Fibroblast of skin of abdomen (primary cell): Measurements from ENCODE around the gene MAX.
A peak's percentile ranks its signal among the peaks of the same experiment; 100 is the strongest.
"Not testable (repeated sequence)": the region's sequence is repeated elsewhere in the genome, so short reads cannot be mapped to it uniquely, and the experiment has no call there.

Source experiments
- DNase-seq: peaks from one replicate; pipeline ENCODE4 v3.0.0-alpha.2; 2013

The MAX gene

DNA sequence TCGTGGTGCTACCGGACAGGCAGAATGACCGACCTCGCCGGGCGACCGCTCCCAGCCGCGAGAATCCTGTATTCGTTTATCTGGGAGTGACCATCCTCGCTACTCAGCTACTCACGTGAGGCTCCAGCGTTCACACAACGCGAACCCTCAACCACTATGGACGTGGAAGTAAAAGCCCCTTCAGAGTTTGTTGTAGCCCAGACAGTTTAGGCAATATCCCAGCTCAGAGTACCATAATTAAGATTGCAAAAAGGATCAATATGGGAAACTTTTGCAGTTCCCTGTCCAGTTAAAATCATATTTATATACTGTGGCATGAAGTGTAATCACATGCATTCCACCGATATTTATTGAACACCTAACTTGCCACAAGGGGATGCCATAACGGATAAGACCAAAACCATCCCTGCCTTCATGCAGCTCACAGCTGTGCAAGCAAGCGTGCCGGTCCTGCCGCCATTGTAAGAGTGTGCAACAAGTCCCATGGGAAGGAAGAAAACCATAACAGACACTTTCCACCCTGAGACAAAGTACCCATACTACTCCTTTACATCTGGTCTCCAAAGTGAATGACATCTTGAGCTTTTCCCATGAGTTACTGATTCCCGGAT, 938 bp upstream of the MAX start:
- DNase-seq: peak; percentile 32

GRCh38 chr14:65101631-65102440, 481 bp downstream of the MAX start:
- no peak for DNase-seq

DNA sequence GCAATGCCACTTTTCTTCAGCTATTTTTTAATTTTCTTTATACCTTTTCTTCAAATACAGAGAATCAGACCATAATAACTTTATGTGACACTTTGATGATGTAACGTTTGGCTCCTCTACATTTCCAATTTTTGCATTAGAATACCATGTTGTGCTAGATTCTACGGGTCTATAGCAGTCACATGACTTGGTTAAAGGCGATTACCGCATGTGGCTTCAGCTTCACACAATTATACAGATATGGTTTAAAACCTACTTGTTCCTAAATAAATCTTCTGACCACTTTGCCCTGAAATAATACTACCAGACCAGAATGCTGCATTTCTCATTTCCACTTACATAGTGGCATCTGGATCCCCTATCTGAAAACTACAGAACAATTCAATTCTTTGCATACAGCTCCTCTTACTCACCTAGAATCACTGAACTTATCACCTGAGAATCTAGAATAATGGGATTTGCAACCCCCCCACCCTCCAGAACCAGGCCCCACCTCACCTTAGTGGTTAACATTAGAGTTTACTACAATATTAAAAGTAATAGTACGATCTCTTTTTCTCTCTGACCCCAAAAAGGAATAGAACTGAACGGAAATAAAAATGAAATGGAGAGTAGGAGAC, 1.3 kb downstream of the MAX start:
- no peak for DNase-seq

DNA sequence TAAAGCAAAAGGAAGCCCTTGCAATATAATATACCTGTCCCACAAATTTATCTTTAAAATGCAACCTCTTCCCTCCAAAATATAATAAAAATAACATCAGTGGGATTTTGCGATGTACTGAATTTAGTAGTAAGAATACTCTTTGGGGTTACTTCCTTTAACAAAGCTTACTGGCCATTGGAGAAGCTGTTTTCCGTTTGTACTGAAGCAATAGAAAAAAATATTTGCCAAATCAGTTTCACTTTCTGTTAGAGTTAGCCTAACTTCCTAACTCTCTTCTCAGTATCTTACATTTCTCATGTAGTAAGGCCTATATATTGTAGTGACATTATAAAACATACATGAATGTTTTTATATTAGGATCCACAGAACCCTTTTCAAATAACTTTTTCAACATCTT, 3.7 kb downstream of the MAX start:
- DNase-seq: no peak

- peak; percentile 65 for DNase-seq
Measured at GRCh38 chr14:65096323-65097089, 5.8 kb downstream of the MAX start.

DNA sequence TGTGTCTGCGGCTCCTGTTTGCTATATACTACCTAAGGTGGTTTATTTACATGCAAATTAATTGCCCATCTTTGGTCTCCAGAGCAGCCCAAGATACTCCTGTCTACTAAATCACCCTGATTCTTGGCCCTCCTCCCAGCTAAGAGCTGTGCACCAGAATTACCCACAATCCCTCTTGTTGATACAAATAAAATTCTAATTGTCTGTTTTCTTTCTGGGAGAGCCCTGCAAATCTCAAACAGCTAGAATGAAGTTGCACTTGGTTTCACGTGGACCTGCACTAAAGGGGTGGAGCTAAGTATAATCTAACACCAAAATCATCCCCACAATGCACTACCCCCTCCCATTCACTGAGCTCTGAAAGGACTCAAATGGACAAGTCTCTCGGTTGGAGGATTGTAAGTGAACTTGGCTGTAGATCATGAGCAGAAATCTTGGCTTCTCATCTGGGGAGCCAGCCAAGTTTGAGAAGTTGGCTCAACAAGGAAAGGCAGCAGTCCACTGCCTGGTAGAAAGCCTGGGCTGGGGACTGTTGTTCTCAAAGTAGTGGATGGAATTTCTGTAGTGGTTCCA, 6.6 kb downstream of the MAX start:
- DNase-seq: peak; percentile 71

GRCh38 chr14:65092349-65092748, 10.0 kb downstream of the MAX start:
- DNase-seq: no peak

DNA sequence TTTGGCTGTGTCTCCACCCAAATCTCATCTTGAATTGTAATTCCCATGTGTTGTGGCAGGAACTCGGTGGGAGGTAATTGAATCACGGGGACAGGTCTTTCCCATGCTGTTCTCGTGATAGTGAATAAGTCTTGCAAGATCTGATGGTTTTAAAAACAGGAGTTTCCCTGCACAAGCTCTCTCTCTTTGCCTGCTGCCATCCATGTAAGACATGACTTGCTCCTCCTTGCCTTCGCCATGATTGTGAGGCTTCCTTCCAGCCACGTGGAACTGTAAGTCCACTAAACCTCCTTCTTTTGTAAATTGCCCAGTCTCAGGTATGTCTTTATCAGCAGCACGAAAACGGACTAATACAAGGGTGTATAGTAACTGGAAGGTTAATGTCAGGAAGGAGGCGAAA, 14.5 kb downstream of the MAX start:
- DNase-seq: not testable (repeated sequence)

GRCh38 chr14:65086686-65087085, 15.6 kb downstream of the MAX start:
- DNase-seq: not testable (repeated sequence)

DNA sequence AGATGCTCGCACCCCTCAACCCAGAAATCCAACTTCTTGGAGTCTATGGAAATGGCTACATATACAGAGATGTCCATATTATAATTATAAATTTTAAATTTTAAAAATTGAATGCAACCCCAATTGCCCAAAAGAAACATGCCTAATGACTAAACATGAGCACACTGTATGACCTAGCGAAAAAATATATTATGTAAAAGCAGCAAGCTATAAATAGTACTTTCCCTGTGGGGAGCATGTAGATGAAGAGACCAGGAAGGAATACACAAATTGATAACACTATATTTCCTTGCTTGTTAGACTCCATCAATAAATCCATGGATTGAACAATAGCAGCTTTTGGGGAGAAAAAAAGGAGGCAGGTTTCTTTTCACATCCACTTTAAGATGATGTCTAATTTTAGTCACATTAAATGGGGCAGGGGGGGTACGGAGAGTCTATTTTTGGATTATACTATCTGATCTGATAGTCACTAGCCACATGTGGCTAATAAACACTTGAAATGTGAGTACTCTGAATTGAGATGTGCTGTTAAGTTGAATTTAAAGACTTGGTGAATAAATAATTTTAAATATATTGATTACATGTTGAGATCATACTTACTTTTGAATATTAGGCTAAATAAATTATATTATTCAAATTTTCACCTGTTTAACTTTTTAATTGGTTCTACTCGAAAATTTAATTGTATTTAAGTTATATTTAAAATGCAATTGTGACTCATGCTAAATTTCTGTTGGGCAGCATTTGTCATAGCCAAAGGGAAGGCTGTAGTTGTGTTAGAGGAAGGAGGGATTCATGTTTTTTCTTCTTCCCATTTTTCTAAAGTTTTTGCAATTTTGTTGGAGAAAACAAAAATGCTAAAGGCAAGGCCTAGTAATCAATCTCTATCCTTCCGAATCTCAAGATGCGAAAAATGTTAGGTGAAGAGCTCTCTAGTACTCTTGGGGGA, 17.5 kb downstream of the MAX start:
- DNase-seq: no peak

DNA sequence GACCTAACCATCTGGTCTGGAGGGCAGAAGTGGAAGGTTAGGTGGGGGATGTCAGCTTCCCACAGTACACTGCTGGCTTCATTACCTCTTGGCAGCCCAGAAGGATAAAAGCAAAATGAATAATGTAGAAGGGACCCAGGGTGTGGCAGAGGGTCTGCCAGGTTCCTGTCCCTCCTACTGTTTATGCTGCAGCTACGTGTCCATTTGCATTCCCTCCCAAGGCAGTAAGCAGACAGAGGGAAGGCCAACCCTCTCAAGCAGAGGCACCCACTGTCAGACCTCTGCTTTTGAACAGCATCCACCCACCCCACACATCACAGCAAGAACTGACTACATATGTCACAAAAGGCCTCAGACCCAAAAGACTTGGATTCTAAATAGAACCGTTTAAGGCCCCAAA, 19.4 kb downstream of the MAX start:
- no peak for DNase-seq

- DNase-seq: no peak
Measured at GRCh38 chr14:65080960-65081747, 21.2 kb downstream of the MAX start.

DNA sequence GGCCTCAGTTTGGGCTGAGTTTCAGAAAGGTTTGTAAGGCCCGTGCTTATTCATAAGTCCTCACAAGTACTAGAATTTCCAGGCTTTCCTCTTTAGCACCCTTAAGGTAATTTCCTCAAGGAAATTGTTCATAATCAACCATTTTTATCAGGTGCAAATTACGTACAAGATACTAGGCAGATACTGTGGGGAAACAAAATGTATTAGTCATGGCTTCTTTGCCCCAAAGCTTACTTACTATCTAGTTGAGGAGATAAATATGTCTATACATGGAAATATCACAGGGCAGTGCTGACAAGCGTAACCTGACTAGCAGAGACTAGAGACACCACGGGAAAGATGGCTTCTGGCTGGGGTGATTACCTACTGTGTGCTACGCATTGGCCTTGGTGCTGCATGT, 22.5 kb downstream of the MAX start:
- no peak for DNase-seq

DNA sequence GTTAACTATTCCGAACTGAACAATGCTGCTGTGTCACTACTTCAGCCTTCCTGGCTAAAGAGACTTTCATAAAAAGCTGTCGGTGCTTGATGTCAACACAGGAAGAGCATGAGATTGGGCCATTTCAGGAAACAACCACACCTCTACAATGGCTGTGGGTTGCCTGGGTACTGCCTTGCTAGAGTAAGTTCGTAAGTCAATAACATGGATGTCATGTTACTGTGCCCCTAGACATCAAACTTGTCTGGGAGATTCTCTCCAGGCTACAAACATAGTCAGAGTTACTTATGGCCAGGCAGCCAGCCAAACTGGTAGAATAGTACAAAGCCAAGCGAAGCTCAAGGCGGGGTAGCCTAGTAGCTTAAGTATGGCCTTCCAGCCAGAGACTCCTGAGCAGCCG, 23.1 kb downstream of the MAX start:
- DNase-seq: no peak

- DNase-seq: no peak
Measured at GRCh38 chr14:65077318-65077717, 25.0 kb downstream of the MAX start.

- DNase-seq: no peak
Measured at GRCh38 chr14:65075628-65076325, 26.5 kb downstream of the MAX start.

DNA sequence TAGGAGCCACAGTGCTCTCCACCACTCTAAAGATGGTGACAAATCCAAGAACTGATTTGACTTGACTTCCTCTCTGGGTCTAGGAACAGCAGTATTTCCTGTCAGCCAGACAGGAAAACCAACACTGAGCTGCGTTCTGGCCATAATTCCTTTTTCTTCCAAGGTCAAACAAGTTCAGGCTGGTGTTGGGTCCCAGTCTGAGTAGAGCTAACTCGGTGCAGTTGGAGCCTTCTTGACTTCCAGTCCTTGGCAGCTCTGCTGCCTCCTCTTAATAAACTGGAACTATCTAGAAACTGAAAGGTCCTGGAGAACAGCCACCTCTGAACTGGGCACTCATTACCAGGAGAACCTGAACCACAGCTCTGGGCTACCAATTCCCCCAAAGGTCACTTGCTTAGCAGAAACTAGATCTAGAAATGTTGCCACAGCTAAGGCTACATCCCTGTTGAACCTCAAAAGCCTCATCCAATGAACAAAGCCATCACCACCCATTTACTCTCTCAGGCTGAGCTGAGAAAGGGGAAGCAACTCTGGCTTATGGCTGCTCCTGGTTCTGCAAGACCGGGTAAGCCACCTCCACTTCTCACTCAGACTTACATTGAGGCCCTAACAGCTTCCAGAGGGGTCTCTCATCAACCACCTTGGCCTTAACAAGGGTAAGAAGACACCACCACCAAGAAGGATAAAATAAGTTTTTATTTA, 27.7 kb downstream of the MAX start:
- DNase-seq: no peak

DNA sequence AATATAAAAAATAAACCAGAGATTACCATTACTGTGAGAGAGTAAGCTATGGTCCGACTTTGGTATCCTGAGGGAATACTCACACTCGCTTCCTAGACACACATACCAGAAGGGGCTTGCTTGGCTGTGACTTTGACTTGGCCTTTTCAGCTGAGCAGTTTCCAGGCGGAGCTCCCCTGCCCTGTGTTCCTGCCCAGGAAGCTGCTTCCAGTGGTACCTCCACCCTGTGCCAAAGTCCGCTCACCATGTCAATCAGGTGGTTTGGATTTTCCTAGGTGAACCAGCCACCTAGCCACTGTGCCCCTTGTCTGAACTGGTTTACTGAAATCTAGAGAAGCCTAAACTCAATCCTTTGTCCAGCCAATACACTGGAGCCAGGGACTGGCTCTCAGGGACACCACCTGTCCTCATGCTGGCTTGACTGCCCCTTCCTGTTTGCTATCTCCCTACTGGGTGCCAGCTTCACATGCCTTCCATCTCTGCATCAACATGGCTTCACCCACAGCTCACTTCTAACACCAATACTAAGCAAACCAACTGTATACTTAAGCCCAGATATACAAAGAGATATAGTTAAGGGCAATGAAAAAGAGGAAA, 28.6 kb downstream of the MAX start:
- DNase-seq: no peak

GRCh38 chr14:65072937-65073336, 29.4 kb downstream of the MAX start:
- DNase-seq: no peak
